HG03558 (cell line): ENCODE measurements around the gene ENG.
A peak's percentile ranks its signal among the peaks of the same experiment; 100 is the strongest.

Experiments
- ATAC-seq: cut with Tn5 transposase; IDR thresholded peaks from one replicate; pipeline ENCODE4 v1.9.1; 2021; ENCODE audit warnings: moderate number of reproducible peaks; ENCODE audit not compliant: unreplicated experiment; ENCODE audit errors: extremely low read depth

The ENG gene

DNA sequence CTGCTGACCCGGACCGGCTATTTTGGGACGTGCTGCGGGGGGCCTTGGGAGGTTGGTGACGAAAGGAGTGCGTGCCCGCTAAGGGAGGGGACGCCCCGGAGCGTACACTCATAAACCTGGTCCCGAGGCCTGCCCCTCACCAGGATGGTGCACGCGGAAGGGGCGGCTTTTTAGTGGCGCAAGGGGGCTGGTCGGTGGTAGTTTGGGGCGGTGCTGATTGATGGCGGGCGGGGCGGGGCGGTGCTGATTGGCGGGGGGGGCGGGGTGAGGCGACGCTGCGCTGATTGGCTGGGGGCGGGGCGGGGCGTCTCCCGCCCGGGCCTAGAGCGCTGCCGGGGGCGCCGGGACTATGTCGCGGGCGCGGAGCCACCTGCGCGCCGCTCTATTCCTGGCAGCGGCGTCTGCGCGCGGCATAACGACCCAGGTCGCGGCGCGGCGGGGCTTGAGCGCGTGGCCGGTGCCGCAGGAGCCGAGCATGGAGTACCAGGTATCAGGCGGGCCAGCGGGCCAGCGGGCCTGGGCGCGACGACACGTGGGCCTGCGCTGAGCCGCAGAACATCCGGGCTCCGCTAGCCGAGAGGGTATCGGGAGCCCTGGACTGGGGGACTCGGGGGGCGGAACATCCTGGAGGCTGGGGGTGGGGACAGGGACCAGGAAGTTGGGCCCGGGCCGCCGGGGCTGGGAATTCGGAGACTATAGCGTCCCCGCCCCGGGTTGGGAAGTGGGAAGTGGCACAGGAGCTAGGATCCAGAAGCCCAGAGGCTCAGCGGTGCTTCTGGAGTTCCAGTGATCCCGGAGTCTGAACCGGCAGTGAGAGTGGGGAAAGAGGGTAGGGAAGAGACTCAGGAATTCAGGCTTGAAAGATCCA, 51.6 kb downstream of the ENG start, which contains the start of gene FPGS:
Gene FPGS (plus strand): TSS at position 307 of the 868 bp plus-strand sequence. CDS start 43 bp downstream, at position 350.
- ATAC-seq = no peak

- no peak for ATAC-seq
Observed at GRCh38 chr9:127801955-127802575, 52.4 kb downstream of the ENG start.

DNA sequence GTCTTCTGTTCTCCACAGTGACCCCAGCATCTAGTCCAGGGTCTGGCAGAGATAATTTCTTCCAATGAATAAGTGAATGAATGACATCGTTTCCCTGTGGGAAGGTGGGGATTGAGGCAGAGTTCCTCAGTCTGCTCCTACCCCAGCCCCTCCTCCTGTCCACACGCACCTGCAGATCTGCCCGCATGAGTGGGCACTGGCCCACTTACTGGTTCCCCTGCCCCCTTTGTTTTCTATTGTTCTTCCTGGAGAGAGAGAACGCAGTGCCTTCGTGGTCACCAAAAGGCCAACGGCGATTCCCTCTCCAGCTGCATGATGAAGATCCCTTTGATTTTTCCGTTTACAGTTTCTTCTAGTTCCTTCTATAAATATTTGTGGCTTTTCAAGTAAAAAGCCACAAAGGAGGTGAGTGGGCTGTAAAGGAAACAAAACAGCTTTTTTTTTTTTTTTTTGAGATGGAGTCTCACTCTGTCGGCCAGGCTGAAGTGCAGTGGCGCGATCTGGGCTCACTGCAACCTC, 57.5 kb downstream of the ENG start:
- no peak for ATAC-seq

DNA sequence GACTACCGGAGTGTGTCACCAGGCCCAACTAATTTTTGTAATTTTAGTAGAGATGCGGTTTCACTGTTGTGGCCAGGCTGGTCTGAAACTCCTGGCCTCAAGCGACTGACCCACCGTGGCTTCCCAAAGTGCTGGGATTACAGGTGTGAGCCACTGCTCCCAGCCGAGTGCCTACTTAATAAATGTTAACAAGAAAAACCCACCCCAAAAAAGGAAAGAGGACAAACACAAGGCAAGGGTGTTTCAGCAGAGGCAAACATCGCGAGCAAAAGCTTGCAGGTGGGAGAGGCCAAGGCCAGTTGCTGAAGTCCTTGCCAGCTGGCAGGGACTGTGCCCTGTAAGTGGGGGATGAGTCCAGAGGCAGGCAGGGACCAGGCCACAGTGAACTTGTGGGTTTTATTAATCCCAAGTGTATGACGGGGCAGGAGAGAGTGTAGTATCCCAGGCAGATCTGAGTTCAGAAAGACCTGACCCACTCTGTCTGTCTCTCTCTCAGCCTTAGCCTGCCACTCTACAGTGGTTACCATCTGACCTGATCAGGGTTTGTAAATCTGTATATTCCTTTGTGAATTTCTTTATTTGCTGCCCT, 58.1 kb downstream of the ENG start:
- ATAC-seq = no peak

DNA sequence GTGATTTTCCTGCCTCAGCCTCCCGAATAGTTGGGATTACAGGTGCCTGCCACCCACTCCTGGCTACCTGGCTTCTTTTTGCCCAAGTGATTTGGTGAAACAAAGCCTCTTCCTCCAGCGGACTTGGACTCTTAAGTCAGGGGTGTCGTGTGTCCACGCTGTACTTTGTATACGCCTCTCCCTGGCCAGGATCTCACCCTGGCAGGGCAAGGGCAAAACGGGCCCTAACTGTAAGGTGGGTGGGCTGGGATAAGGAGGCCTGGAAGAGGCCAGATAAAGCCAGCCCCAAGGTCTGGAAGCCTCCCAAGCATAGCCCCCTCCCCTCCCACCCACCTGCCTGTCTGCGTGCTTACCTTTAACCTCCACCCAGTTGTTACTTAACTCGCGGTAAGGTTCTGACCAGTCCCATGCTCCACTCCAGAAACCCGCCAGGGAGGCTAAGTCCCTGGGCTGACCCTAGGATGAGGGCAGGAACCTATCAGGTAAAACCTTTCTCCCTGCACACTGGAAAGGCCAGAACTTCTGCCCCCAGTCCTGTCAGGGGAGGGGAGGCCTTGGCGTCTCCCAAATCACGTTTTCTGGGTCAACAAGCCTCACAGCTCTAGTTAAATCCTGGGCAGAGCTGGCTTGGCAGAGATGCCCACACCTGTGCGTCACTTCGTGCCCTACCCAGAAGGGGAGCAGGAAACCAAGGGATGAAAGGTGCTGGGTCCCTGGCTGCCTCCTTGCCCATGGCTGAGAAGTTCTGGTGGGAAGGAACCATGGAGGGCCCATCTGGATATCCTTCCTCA, 60.3 kb downstream of the ENG start:
- ATAC-seq = no peak

DNA sequence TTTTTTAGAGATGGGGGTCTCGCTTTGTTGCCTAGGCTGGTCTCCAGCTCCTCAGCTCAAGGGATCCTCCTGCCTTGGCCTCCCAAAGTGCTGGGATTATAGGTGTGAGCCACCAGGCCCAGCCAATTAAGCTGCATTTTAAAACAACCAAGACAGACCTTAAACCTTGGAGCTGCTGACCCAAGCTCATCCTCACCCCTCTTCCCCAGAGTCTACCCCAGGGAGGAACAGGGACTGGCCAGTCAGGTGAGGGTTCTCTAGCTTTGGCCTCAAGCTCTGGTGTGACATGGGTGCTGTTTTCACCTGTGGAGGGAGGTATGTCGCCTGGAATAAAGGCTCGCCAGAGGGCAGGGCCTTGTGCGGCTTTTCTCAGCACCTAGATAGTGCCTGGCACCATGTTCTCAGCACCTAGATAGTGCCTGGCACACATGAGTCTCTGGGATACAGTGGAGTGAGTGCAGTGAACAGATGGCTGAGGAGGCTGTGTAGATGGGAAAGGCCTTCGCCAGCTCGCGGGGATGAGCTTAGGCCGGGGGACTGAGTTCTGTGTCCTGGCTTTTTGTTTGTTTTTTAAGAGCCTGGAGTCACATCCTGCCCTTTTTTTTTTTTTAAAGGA, 61.3 kb downstream of the ENG start:
- ATAC-seq = no peak

DNA sequence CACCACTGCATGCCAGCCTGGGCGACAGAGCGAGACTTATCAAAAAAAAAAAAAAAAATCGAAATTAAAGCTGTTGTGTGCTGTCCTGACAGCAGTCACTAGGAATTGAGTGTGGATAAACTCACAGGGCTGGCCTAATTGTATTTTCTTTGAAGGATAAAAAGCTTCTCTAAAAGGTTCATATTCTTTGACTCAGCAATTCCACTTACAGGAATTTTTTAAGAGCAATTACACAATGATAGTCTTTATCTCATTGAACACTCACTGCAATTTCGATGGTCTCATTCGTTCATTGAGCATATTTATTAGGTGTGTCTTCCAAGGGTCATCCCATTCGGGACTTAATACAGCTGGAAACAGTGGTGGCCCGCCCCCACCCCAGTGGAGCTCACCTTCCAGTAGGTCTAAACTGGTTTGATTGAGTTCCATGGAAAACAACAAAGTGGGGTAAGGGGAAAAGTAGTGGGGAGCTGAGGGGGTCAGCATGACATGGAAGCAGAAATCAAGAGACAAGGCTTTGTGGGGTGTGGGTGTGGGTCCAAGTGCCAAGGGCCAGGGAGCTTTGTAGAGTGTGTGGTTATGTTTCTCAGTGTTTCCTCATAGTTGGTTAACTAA, 61.9 kb downstream of the ENG start:
- ATAC-seq = no peak

DNA sequence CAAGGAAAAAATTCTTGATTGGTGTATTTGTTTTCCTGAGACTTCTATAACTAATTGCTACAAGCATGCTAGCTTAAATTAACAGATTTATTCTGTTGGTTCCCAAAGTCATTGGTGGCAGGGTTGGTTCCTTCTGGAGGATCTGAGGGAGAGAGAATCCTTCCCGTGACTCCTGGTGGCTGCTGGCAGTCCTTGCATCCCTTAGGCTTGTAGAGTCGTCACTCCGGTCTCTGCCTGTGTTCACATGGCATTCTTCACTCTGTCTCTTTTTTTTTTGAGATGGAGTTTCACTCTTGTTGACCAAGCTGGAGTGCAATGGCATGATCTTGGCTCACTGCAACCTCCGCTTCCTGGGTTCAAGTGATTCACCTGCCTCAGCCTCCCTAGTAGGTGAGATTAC, 63.4 kb downstream of the ENG start:
- ATAC-seq = no peak

GRCh38 chr9:127790094-127790855, 64.2 kb downstream of the ENG start:
- no peak for ATAC-seq

DNA sequence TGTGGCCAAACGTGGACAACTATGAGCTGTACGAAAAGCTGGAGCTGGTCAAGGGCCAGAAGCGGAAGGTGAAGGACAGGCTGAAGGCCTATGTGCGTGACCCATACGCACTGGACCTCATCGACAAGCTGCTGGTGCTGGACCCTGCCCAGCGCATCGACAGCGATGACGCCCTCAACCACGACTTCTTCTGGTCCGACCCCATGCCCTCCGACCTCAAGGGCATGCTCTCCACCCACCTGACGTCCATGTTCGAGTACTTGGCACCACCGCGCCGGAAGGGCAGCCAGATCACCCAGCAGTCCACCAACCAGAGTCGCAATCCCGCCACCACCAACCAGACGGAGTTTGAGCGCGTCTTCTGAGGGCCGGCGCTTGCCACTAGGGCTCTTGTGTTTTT, 65.3 kb downstream of the ENG start:
- no peak for ATAC-seq

DNA sequence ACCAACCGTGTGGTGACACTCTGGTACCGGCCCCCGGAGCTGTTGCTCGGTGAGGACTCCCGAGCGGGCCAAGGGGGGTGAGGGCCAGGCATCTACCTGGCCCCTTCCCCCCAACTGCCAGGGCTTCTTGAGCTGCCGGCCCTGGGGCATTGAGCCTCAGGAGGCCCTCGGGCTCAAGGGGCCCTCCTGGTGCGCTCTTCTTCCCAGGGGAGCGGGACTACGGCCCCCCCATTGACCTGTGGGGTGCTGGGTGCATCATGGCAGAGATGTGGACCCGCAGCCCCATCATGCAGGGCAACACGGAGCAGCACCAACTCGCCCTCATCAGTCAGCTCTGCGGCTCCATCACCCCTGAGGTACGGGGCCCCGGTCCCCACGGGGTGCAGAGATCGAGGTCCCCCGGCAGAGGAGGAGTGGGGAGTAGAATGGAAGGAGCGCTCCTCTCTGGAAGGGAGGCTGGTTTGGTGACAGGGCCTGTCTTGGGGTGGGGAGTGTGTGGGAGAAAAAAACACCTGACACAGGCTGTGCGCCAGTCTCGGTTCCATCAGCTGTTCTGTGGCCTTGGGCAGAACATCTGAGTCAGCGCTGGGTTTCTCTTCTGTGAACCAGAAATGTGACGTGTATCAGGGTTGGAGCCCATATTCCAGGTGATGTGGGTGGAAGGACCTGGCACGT, 66.0 kb downstream of the ENG start:
- ATAC-seq = no peak

GRCh38 chr9:127786773-127787104, 67.7 kb downstream of the ENG start:
- no peak for ATAC-seq

GRCh38 chr9:127785933-127786772, 68.3 kb downstream of the ENG start, which contains the start of gene CDK9:
Gene CDK9, plus strand, starts transcription at chr9:127786034. Its CDS starts 115 bp downstream, at chr9:127786149.
- peak; percentile 46 for ATAC-seq

- peak; percentile 26 for ATAC-seq
Observed at GRCh38 chr9:127785023-127785932, 69.2 kb downstream of the ENG start.

DNA sequence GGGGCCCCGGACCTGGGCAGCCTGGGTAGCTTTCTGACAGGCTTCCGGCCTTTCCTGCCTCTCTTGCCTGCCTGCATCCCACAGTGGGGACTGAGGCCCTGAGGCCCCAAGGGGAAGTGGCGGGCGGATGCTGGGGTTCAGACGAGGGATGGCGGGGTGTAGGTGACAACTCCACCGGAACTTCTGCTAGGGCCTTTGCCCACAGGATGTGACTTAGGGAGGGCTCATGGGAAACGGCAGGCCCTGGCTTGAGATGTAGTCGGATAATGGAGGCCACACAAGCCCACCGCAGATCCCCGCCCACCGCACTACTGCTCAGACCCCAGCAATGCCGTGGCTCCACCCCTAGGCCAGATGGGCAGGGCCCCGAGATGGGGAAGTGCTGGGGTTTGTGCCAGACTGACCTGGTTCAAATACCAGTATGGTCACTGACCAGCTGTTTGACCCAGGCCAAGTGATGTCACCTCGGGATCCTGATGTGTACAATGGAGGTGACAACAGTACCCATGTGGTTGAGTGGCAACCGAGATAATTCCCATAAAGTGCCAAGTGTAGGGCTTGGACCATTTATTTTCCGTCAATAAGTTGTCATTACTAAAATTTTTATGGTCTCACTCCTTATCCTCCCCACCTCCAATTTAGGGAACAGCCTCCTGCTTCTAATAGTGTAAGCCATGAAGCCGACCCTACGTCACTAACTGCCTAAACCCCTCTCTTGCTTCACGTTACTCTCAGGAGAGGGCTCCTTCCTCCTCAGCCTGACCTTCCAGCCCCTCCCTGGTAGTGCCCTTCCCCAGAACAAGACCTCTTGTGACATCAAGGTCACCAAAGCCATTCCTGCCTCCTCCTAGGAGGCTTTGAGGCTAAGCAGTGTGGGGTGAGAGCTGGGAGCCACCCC, 71.1 kb downstream of the ENG start:
- ATAC-seq = no peak
